ENCODE results near the gene LCE5A.

GRCh38 chr1:152461544-152461943 is 49.1 kb upstream of the LCE5A start:
- TF ChIP-seq EZH2phosphoT487 (IDR thresholded peaks at IDR 0.05; ENCODE audit: borderline replicate concordance, low read length) (no peak), CTCF (conservative IDR thresholded peaks at IDR 0.05; ENCODE audit: low read depth, low read length) (peak; percentile 69), EZH2 (IDR thresholded peaks at IDR 0.05; ENCODE audit: low read length, unreplicated experiment) (no peak)

All from PC-3 (cell line).